SH-SY5Y (cell line): ENCODE data around the gene EML2.

ENCODE experiments used
- GATA2 ChIP-seq: IDR thresholded peaks from 2 replicates; pipeline ENCODE4 v1.6.1; 2011; ENCODE audit warnings: mild to moderate bottlenecking, low read depth, low read length
- GATA3 ChIP-seq: IDR thresholded peaks from 2 replicates; pipeline ENCODE4 v1.6.1; 2011; ENCODE audit warnings: low read depth, mild to moderate bottlenecking, low read length, moderate library complexity

GRCh38 chr19:45636275-45636674 lies 2.9 kb downstream of the EML2 start:
- TF ChIP-seq GATA2 (no peak), GATA3 (no peak)
